CD4-positive, alpha-beta T cell (primary cell): ENCODE measurements around the gene PKP4. TPM values are rescaled to one million over a fixed set of nuclear protein-coding genes. Genes with fewer than 3 reads are reported as not detected.

Experiments
- ATAC-seq: fragments of 200-7000 bp; cut with Tn5 transposase; one replicate; pipeline ENCODE4 v1.10.0; 2022; ENCODE audit warnings: mild to moderate bottlenecking; ENCODE audit not compliant: poor library complexity
- CTCF ChIA-PET: fragments of 350-600 bp; sonication (Branson Sonifier 250); formaldehyde crosslinking; loops from one replicate; lab custom pipeline; 2021; ENCODE audit warnings: antibody characterized with exemption, inconsistent platforms; lab: Charles Lee
- POLR2A ChIA-PET: fragments of 350-600 bp; sonication (Branson Sonifier 250); formaldehyde crosslinking; loops from one replicate; lab custom pipeline; 2021; ENCODE audit warnings: antibody characterized with exemption, inconsistent platforms; lab: Charles Lee
- DNase-seq, 14 experiments: peaks; one replicate each; pipeline ENCODE4 v3.0.0-alpha.2; 2013 to 2020; ENCODE audit warnings: mixed read lengths in 2 of 14
- H3K27ac ChIP-seq, 2 donors: one replicate each; pipeline versions ENCODE4 v1.5.1 to v1.7.0; 2013; ENCODE audit warnings: low read length in 2 of 2, low read depth in 1 of 2, mild to moderate bottlenecking in 1 of 2
- H3K27me3 ChIP-seq, 2 experiments: 1 replicate in 1 of 2; 2 replicates in 1 of 2; pipeline versions ENCODE4 v1.6.1 to v1.7.0; 2013; ENCODE audit warnings: low read length in 2 of 2, control low read depth in 1 of 2, mild to moderate bottlenecking in 1 of 2, moderate library complexity in 1 of 2; ENCODE audit not compliant: insufficient read depth in 2 of 2, control insufficient read depth in 1 of 2
- H3K36me3 ChIP-seq: one replicate; pipeline ENCODE4 v1.6.1; 2013; ENCODE audit warnings: low read length, control low read depth; ENCODE audit not compliant: insufficient read depth
- H3K4me1 ChIP-seq: one replicate; pipeline ENCODE4 v1.6.1; 2013; ENCODE audit warnings: low read length, control low read depth; ENCODE audit not compliant: insufficient read depth
- H3K4me3 ChIP-seq: one replicate; pipeline ENCODE4 v1.5.1; 2013; ENCODE audit warnings: mild to moderate bottlenecking, low read length, moderate library complexity
- H3K9me3 ChIP-seq, 2 experiments: 1 replicate in 1 of 2; 2 replicates in 1 of 2; pipeline versions ENCODE4 v1.6.1 to v1.7.0; 2013; ENCODE audit warnings: low read length in 2 of 2, mild to moderate bottlenecking in 2 of 2, control low read depth in 1 of 2, moderate library complexity in 1 of 2; ENCODE audit not compliant: control insufficient read depth in 1 of 2, insufficient read depth in 1 of 2
- H3K27ac Mint-ChIP-seq: one replicate; pipeline ENCODE4 v1.8.0; 2020; ENCODE audit warnings: mixed read lengths
- H3K27me3 Mint-ChIP-seq: one replicate; pipeline ENCODE4 v1.8.0; 2021; ENCODE audit warnings: mixed read lengths
- H3K36me3 Mint-ChIP-seq: one replicate; pipeline ENCODE4 v1.8.0; 2021; ENCODE audit warnings: low read depth, mixed read lengths
- H3K4me1 Mint-ChIP-seq: one replicate; pipeline ENCODE4 v1.8.0; 2021; ENCODE audit warnings: low read depth, mixed read lengths
- H3K4me3 Mint-ChIP-seq: one replicate; pipeline ENCODE4 v1.8.0; 2020; ENCODE audit warnings: mild to moderate bottlenecking, mixed read lengths
- H3K9me3 Mint-ChIP-seq: one replicate; pipeline ENCODE4 v1.8.0; 2020; ENCODE audit warnings: mixed read lengths
- intact Hi-C, 2 experiments: fragments of 100-400 bp; cut with DNase I in 1 of 2; cut with micrococcal nuclease in 1 of 2; formaldehyde crosslinking; loops; one replicate each; pipeline versions ENCODE4 v1.15.1 to v1.9.0; 2023 to 2025; cut with DNase I, micrococcal nuclease
- total RNA-seq, 174 experiments: library from RNA in 2 of 174; stranded (reverse) in 2 of 174; gene quantifications; one replicate each; pipeline ENCODE4 v1.2.3 and lab custom pipeline; 2021 to 2026
- TF ChIP-seq, protein P1 (sequence below): fragments of 200-600 bp; IDR thresholded peaks from one replicate; pipeline ENCODE4 v1.8.0; 2022; ENCODE audit warnings: antibody characterized with exemption, mild to moderate bottlenecking

The PKP4 gene
- total RNA-seq, 2 experiments from 2014 or later: 10.8 to 14.6 TPM

DNA sequence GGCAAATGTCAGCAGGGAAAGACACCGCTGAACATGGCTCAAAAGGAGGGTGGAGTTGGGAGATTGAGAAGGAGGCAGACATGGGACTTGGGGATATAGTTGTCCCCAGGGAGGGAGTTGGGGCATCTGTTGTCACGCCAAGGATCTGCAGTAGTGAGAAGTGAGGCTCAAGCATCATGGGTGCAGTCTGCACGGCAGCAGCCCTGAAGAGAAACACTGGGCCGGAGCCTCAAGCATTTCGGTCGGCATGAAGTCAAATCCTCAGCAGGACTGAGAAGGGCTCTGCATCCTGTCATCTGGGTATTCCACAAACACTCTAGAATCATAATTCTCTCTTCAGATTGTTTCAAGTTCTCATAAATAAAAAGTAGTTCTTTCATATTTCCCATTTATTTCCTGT lies 205.7 kb downstream of the PKP4 start:
- Mint-ChIP-seq H3K27ac (no peak overlapping the region), H3K9me3 (no peaks in the 10 kb centered on the region), H3K4me1 (no peaks in the 10 kb centered on the region), H3K4me3 (no peak overlapping the region), H3K27me3 (no peaks in the 10 kb centered on the region), H3K36me3 (peaks cover 38% of the 10 kb centered on the region)
- DNase-seq (no peak), ATAC-seq (no peak)
- TF ChIP-seq, protein P1, sequence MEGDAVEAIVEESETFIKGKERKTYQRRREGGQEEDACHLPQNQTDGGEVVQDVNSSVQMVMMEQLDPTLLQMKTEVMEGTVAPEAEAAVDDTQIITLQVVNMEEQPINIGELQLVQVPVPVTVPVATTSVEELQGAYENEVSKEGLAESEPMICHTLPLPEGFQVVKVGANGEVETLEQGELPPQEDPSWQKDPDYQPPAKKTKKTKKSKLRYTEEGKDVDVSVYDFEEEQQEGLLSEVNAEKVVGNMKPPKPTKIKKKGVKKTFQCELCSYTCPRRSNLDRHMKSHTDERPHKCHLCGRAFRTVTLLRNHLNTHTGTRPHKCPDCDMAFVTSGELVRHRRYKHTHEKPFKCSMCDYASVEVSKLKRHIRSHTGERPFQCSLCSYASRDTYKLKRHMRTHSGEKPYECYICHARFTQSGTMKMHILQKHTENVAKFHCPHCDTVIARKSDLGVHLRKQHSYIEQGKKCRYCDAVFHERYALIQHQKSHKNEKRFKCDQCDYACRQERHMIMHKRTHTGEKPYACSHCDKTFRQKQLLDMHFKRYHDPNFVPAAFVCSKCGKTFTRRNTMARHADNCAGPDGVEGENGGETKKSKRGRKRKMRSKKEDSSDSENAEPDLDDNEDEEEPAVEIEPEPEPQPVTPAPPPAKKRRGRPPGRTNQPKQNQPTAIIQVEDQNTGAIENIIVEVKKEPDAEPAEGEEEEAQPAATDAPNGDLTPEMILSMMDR: no peak
- intact Hi-C loops: no loop called here
- Histone ChIP-seq H3K4me3 (no peak overlapping the region), H3K27ac (no peak overlapping the region), H3K36me3 (peaks cover 31% of the 10 kb centered on the region), H3K9me3 (no peaks in the 10 kb centered on the region), H3K27me3 (no peaks in the 10 kb centered on the region), H3K4me1 (no peaks in the 10 kb centered on the region)
- ChIA-PET CTCF (no interaction called here), POLR2A (no interaction called here)

DNA sequence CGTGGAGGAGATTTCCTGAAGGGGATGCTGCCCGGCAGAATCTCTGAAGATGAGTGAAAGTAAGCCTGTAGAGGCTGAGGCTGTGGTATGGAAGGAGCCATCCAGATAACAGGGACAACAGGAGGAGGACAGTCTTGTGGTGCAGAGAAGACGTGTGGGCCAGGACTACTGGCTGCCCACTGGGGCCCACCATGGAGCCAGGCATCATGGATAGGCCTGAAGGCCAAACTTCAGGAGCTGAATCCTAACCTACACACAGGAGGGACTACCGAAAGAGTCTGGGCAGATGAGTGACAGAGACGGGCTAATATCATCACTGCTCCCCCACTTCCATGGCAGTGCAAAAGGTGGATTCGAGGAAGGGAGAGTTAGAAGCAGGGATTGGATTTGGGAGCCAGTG lies 207.0 kb downstream of the PKP4 start:
- DNase-seq (no peak), ATAC-seq (no peak)
- no peaks in the 10 kb centered on the region for H3K27me3 ChIP-seq
- H3K4me1 ChIP-seq: no peaks in the 10 kb centered on the region
- TF ChIP-seq, protein P1: no peak
- H3K36me3 Mint-ChIP-seq: peaks cover 42% of the 10 kb centered on the region
- no peaks in the 10 kb centered on the region for H3K27me3 Mint-ChIP-seq
- H3K36me3 ChIP-seq: peaks cover 36% of the 10 kb centered on the region
- no peak overlapping the region for H3K4me3 Mint-ChIP-seq
- H3K27ac Mint-ChIP-seq: no peak overlapping the region
- CTCF ChIA-PET: no interaction called here
- intact Hi-C loops: no loop called here
- POLR2A ChIA-PET: no interaction called here
- H3K4me3 ChIP-seq: no peak overlapping the region
- H3K4me1 Mint-ChIP-seq: no peaks in the 10 kb centered on the region
- no peaks in the 10 kb centered on the region for H3K9me3 ChIP-seq
- H3K9me3 Mint-ChIP-seq: no peaks in the 10 kb centered on the region
- H3K27ac ChIP-seq: no peak overlapping the region

DNA sequence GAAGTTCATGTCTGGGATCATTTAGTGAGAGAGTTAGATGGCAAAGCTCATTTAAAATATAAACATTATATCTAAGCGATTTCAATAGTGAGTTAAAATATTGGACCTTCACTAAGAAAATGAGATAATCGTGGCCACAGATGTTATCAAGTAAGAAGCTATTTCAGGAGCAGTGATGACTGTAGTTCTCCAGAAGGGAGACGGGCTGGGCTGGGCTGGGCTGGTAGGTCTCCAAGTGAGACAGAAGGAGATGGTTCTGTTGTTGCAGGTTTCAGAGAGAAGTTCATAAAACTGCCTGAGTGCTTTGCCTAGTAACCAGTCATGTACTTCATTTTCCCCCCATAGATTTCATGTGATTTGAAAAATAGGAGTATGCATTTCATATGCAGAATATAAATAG lies 208.2 kb downstream of the PKP4 start:
- ChIA-PET POLR2A (no interaction called here), CTCF (no interaction called here)
- H3K27ac ChIP-seq: no peak overlapping the region
- TF ChIP-seq, protein P1: no peak
- H3K9me3 ChIP-seq: no peaks in the 10 kb centered on the region
- H3K36me3 Mint-ChIP-seq: peaks cover 47% of the 10 kb centered on the region
- H3K4me3 Mint-ChIP-seq: no peak overlapping the region
- no peak overlapping the region for H3K27ac Mint-ChIP-seq
- H3K36me3 ChIP-seq: peaks cover 36% of the 10 kb centered on the region
- ATAC-seq (no peak), DNase-seq (no peak)
- H3K4me1 Mint-ChIP-seq: no peaks in the 10 kb centered on the region
- no peaks in the 10 kb centered on the region for H3K9me3 Mint-ChIP-seq
- intact Hi-C loops: no loop called here
- H3K4me1 ChIP-seq: no peaks in the 10 kb centered on the region
- no peak overlapping the region for H3K4me3 ChIP-seq
- no peaks in the 10 kb centered on the region for H3K27me3 Mint-ChIP-seq
- no peaks in the 10 kb centered on the region for H3K27me3 ChIP-seq
